Stimulated activated CD4-positive, alpha-beta T cell treated with anti-CD3 and anti-CD28 coated beads, Interleukin-1b, Interleukin-23, amount 100 ng/mL, for 48 hours (primary cell): ENCODE results near the gene AMOTL1.
"Not testable (repeated sequence)": the region's sequence is repeated elsewhere in the genome, so short reads cannot be mapped to it uniquely, and the experiment has no call there.

ENCODE experiments used
- DNase-seq: peaks from one replicate; pipeline ENCODE4 v3.0.0-alpha.2; 2020

AMOTL1 gene

GRCh38 chr11:94770563-94771120, 2.5 kb downstream of the AMOTL1 start:
- no peak for DNase-seq

DNA sequence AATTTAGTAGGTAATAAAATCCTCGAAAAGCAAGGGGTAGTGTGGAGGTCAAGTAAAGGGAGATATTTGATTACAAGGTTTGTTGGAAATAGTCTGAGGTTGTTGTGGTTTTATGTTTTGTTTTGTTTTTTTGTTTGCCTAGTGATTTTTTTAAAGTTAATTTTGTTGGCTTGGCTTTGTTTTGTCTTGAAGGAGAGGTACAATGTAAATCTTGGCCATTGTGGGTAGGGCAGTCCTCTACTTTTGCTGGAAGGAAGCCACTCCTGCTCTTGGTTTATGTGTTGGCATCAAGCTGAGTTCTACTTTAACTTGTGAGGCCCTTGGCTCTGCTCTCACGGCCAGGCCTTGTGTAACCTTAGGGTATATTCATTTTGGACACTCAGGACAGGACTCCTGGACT, 3.2 kb downstream of the AMOTL1 start:
- DNase-seq = no peak

- DNase-seq = no peak
Measured at GRCh38 chr11:94771951-94772350, 3.8 kb downstream of the AMOTL1 start.

DNA sequence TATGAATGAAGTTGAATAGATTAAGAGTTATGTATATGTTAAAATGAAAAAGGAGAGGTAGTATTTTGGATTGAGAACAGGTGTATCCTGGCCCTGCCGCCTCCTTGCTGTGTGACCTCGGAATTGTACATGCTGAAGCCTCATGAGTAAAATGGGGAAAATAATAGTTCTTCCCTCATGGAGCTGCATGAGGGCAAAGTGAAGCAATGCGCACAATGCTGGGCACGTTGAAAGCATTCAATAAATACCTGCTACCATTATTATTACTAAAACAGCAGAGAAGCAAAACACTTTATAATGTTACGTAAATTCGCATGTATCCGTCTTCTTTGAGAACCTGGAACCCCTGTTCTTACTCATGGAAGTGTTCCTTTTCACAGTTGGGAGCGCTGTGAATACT, 5.7 kb downstream of the AMOTL1 start:
- DNase-seq = no peak

GRCh38 chr11:94774345-94774744, 6.2 kb downstream of the AMOTL1 start:
- no peak for DNase-seq

DNA sequence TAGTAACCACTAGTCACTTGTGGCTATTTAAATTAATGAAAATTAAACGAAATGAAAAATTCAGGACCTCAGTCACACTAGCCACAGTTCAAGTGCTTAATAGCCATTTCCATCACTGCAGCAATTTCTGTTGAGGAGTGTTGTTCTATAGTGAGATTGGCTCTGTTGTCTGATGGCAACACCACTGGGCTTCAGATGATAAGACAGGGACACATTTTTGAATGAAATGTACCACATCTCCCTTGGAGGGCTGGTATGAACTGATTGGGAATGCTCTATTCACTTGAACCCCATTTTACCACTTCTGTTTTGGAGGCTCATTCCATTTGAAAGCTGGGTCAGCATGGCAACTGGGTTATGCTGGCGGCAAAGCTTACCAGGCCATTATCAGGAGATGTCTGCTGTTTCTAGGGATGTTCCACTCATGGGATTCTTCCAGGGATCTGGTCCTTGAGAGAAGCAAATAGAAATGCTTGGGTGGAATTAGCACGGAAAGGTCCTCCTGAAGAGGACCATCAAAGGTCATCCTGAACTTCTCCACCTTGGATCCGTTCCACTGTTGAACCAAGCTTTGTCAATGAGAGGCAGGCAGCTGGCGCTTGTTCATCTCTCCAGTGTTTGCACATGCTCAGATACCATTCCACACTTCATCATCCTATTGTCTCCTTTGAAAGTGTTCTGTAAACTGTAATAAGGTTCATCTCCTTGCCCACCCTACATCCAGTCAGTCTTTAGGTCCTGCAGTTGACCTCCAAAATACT, 7.6 kb downstream of the AMOTL1 start:
- DNase-seq = no peak

- DNase-seq = no peak
Measured at GRCh38 chr11:94776351-94777321, 8.5 kb downstream of the AMOTL1 start.

DNA sequence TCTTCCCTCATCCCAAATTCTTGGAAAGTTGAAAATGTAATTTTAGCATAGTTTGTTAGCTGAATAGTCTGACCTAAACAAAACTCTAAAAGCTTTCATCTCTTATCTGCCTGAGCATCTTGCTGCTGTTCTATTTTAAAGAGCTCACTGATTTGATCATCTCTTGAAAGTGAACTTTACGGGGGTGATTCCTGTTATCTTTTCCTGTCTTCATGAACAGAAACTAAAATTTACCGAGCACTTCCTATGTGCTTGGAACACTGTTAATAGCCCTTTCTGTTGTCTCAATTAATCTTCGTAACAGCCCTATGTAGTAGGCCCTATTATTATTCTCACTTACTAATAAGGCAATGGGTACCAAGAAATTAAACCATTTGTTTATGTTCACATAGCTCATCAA, 12.3 kb downstream of the AMOTL1 start:
- DNase-seq = no peak

DNA sequence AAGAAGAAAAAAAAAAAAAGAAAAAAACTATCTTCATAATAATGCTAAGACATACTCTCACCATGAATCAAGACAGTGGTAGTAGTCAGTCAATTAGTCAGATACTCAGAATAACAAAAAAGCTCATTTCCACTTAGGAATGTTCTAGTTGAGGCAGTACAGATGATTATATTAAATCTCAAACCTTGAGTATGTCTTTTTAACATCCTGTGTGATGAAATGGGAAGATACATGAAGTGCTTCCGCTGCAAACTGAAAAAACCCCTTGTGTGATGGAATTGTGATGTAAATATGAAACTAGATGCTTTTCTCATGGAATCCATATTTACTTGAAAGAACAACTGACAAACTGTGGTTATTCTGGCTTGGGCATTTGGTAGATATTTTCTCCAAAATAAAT, 13.7 kb downstream of the AMOTL1 start:
- no peak for DNase-seq

- DNase-seq = no peak
Measured at GRCh38 chr11:94782446-94782845, 14.3 kb downstream of the AMOTL1 start.

DNA sequence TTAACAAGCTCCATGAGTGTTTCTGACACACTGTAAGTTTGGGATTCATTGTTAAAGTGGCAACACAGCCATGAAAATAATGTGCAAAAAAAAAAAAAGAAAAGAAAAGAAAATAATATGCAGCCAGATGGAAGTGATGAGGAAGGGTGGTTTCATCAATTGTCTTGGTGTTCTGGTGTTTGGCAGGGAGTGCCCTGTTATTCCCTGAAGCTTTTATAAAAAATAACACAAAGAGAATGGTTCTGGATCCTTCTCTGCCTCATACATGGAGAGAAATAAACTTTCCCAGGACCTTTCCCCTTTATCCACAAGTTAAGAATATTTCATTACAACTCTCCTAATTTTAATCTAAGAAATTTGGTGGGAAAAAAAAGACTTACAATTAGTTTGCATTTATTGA, 16.7 kb downstream of the AMOTL1 start:
- no peak for DNase-seq

DNA sequence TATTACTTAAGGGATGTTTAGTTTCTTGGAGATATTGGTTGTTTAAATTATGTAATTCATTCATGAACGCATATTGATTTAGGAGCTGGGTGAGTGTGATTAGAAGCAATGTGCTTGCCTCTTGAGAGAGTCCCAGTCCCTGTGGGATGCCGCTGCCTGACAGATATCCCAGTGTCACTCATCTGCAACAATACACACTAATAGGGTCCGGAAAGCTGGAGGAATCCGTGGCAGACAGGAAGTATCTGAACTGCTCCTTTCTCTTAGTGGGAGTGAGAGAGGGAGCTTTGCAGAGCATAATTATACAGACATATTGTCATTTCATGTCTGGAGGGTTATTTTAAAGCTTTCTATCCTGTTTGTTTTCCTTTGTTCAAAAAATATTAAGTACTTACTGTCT, 17.4 kb downstream of the AMOTL1 start:
- DNase-seq = no peak

GRCh38 chr11:94786264-94787126, 18.3 kb downstream of the AMOTL1 start:
- no peak for DNase-seq

DNA sequence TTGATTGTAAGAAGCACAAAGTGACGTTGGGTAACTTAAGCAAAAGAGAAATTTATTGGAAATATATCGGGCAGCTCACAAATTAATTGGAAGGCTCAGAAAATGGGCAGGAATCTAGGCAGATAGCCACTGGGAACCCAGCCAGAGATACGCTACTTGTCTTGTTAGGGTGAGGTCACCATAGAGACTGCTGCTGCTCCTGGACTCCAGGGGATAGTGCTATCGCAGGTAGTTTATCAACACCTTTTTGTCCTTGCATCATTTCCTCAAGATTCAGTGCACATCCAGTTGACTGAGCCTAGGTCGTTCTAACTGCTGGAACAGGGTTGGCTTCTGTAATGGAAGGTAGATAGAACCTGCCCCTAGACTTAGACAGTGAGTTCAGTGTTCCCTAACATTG, 19.6 kb downstream of the AMOTL1 start:
- no peak for DNase-seq

GRCh38 chr11:94788396-94788795, 20.2 kb downstream of the AMOTL1 start:
- no peak for DNase-seq

GRCh38 chr11:94790197-94790596, 22.0 kb downstream of the AMOTL1 start:
- DNase-seq = no peak

DNA sequence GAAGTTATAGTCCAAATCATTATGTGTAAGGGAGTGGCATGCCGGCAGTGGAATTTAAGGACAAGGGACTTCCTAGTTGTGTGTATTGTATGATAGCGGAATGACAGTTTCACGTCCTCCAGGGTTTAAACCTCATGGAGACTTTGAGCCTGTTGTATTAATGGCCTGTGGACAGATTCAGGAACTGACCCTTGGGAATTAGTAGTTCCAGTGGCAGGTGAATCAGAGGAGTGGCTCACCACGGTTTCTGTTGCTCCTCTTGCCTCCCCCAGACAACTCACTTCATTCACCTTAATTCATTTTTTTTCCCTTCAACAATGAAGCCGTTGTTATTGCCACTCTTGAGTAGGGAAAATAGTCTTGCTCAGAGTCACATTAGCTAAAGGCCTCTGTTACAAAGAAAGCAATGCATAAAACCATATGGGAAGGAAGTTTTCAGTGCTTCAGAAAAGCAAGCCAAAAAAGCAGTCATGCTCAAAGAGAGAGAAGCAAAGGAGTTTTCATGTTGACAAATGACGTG, 22.6 kb downstream of the AMOTL1 start:
- no peak for DNase-seq

GRCh38 chr11:94791216-94791889, 23.2 kb downstream of the AMOTL1 start:
- DNase-seq = no peak

DNA sequence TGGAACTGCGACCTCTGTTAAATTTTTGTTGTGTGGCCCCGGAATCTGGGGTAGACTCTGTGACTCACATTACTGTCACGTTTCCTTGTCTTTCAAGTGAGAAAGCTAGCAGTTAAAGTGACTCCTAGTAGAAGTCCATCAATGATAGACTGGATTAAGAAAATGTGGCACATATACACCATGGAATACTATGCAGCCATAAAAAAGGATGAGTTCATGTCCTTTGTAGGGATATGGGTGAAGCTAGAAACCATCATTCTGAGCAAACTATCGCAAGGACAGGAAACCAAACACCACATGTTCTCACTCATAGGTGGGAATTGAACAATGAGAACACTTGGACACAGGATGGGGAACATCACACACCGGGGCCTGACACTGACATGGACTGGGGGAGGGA, 23.8 kb downstream of the AMOTL1 start:
- not testable (repeated sequence) for DNase-seq

- DNase-seq = no peak
Measured at GRCh38 chr11:94792451-94792850, 24.3 kb downstream of the AMOTL1 start.

DNA sequence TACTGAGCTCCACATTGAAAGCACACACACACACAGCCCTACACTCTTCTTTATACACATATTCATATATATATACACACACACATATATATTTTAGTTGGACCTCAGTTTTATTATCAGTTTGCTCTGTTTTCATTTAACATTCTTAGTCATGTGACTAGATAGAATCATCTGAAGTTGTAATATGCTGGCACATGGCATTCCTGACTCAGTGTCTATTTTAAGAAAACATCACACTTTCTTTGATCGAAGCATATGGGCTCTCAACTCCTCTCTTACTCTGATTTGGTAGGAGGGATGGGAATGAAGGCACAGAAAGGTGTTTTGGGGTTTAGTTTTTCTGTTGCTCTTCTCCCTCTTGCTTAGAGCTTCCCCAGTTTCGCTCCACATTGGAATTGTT, 24.8 kb downstream of the AMOTL1 start:
- DNase-seq = no peak

DNA sequence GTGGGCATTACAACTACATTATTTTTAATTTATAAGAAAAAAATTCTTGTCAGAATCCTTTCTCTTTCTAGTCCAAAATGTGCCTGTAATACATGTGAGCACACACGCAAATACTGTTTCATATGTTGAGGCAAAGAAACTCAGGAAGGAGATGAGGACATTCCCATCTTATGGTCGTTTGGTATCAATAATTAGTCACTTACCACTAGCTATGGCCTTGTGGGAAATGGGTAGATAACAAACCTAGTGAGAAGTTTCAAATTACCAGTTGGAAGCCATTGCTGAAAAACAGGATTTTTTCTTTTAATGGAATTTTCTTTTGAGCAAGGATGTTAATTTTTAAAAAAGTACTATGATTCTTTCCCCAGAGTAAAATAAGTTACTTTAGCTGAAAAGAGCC, 25.7 kb downstream of the AMOTL1 start:
- DNase-seq = no peak
